ENCODE data around the gene GPX5.
"Not testable (repeated sequence)": the region's sequence is repeated elsewhere in the genome, so short reads cannot be mapped to it uniquely, and the experiment has no call there.

GPX5 gene

GRCh38 chr6:28515676-28516075 is 10.0 kb upstream of the GPX5 start, which contains the start of gene GPX6:
GPX6 (minus strand) TSS chr6:28515793; CDS start chr6:28515743, 50 bp downstream.
- no peak for DNase-seq

GRCh38 chr6:28517964-28518363 is 7.7 kb upstream of the GPX5 start:
- no peak for DNase-seq

GRCh38 chr6:28522594-28523240 is 3.0 kb upstream of the GPX5 start:
- no peak for DNase-seq

GRCh38 chr6:28523241-28523622 is 2.4 kb upstream of the GPX5 start:
- DNase-seq = peak; percentile 14

- no peak for DNase-seq
Observed at GRCh38 chr6:28530777-28531176, 5.1 kb downstream of the GPX5 start.

GRCh38 chr6:28531479-28532128 is 5.9 kb downstream of the GPX5 start:
- no peak for DNase-seq

GRCh38 chr6:28534306-28534705 is 8.6 kb downstream of the GPX5 start:
- DNase-seq = no peak

GRCh38 chr6:28534875-28535274 is 9.2 kb downstream of the GPX5 start:
- DNase-seq = no peak

- DNase-seq = no peak
Observed at GRCh38 chr6:28537065-28537464, 11.4 kb downstream of the GPX5 start.

- DNase-seq = no peak
Observed at GRCh38 chr6:28537509-28538140, 11.9 kb downstream of the GPX5 start.

GRCh38 chr6:28541996-28542395 is 16.3 kb downstream of the GPX5 start:
- DNase-seq = no peak

GRCh38 chr6:28542440-28543296 is 17.0 kb downstream of the GPX5 start:
- DNase-seq = peak; percentile 22

GRCh38 chr6:28543651-28544610 is 18.2 kb downstream of the GPX5 start:
- DNase-seq = no peak

GRCh38 chr6:28545955-28546354 is 20.3 kb downstream of the GPX5 start:
- DNase-seq = no peak

GRCh38 chr6:28547003-28547402 is 21.3 kb downstream of the GPX5 start:
- DNase-seq = not testable (repeated sequence)

- no peak for DNase-seq
Observed at GRCh38 chr6:28551891-28552666, 26.4 kb downstream of the GPX5 start.

GRCh38 chr6:28553384-28553985 is 27.8 kb downstream of the GPX5 start:
- DNase-seq = no peak

- DNase-seq = no peak
Observed at GRCh38 chr6:28553986-28554881, 28.6 kb downstream of the GPX5 start.

- DNase-seq = no peak
Observed at GRCh38 chr6:28555136-28555535, 29.5 kb downstream of the GPX5 start.

- no peak for DNase-seq
Observed at GRCh38 chr6:28558629-28559028, 32.9 kb downstream of the GPX5 start.
